ENCODE results near the gene PAX4. TPM values are rescaled to one million over a fixed set of nuclear protein-coding genes. Genes with fewer than 3 reads are reported as not detected.

The PAX4 gene
- polyA plus RNA-seq, 1 experiment, result not detected

- CTCF ChIA-PET, result interaction anchor here (2.1 kb wide), 1 partner anchor 64 kb away, joined by 5 read pairs; the partner anchor contains the start of gene ARF5
- H3K4me3 ChIP-seq (ENCODE audit: low read depth, low read length), result peak overlapping the region; percentile 78
- no peaks in the 10 kb centered on the region for H3K36me3 ChIP-seq (ENCODE audit: control insufficient read depth, insufficient read depth, low read length)
- H3K27me3 ChIP-seq (ENCODE audit: control insufficient read depth, insufficient read depth, low read length), result no peaks in the 10 kb centered on the region
- TF ChIP-seq CTCF (IDR thresholded peaks at IDR 0.05; ENCODE audit: insufficient read depth, low read depth, low read length), result no peak
- POLR2A ChIA-PET, result no interaction called here
- no peak for DNase-seq (ENCODE audit: low read depth)
Measured at GRCh38 chr7:127652333-127653248, 34.6 kb upstream of the PAX4 start.

- DNase-seq (ENCODE audit: low read depth), result peak; percentile 95
- no peaks in the 10 kb centered on the region for H3K36me3 ChIP-seq (ENCODE audit: control insufficient read depth, insufficient read depth, low read length)
- CTCF ChIA-PET, result interaction anchor here (1.2 kb wide), 1 partner anchor 53 kb away, joined by 3 read pairs; no protein-coding TSS in a partner anchor
- H3K27me3 ChIP-seq (ENCODE audit: control insufficient read depth, insufficient read depth, low read length), result no peaks in the 10 kb centered on the region
- TF ChIP-seq CTCF (IDR thresholded peaks at IDR 0.05; ENCODE audit: insufficient read depth, low read depth, low read length), result no peak
- peak within 1 kb of the TSS; percentile 78 for H3K4me3 ChIP-seq (ENCODE audit: low read depth, low read length)
- POLR2A ChIA-PET, result interaction anchor here (0.6 kb wide), 1 partner anchor 69 kb away, joined by 6 read pairs; no protein-coding TSS in a partner anchor
Measured at GRCh38 chr7:127651556-127652332, 33.8 kb upstream of the PAX4 start, which contains the start of gene SND1. SND1 (plus strand) TSS chr7:127652194; CDS start chr7:127652374, 180 bp downstream.

DNA sequence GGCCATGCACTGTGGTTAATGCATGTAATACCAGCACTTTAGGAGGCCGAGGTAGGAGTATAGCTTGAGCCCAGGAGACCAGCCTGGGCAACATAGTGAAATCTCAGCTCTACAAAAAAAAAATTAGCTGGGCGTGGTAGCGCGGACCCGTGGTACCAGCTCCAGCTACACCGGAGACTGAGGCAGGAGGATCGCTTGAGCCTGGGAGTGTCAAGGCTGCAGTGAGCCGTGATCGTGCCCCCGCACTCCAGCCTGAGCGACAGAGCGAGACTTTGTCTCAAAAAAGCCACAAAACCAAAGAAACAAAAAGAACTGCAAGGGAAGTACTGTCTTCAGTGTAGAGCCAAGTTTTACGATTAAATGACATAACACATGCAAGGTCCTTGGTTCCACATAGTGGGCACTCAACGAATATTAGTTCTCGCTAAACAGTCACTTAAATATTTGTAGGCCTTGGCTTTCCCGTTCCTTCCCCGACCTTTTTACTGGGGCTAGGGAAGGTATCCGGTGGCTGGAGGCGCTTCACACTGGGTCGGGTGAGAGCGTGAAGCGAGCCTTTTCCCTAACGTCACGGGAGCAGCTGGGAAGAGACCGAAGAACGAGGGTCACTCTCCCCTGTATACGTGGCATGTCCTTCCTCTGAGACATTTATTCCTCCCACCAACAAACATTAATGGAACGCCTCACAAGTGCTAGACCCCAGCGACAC lies 33.1 kb upstream of the PAX4 start:
- Histone ChIP-seq H3K36me3 (ENCODE audit: control insufficient read depth, insufficient read depth, low read length) (no peaks in the 10 kb centered on the region), H3K4me3 (ENCODE audit: low read depth, low read length) (peak overlapping the region; percentile 78), H3K27me3 (ENCODE audit: control insufficient read depth, insufficient read depth, low read length) (no peaks in the 10 kb centered on the region)
- no peak for DNase-seq (ENCODE audit: low read depth)
- no peak for TF ChIP-seq CTCF (IDR thresholded peaks at IDR 0.05; ENCODE audit: insufficient read depth, low read depth, low read length)
- ChIA-PET POLR2A (interaction anchor here (0.6 kb wide), 1 partner anchor 68 kb away, joined by 6 read pairs; no protein-coding TSS in a partner anchor), CTCF (interaction anchor here (1.2 kb wide), 1 partner anchor 54 kb away, joined by 3 read pairs; no protein-coding TSS in a partner anchor)

DNA sequence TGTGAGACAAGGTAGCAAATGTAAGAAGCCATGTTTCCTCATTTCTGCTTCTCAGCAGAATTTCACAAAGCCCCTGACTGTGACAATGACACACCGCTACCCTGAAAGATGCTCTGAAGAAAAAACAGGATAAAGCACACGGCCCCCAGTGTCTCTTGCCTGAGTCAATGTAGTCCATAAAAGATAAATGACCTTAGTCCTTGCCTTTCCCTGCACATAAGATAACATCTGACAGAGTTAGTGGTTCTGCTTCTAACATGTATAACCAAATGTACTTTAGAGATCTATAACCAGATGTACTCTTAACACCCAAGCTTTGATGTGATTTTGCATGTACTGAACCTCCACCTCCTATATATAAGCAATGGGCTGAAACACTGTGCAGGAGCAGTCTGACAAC lies 31.0 kb upstream of the PAX4 start:
- Histone ChIP-seq H3K27me3 (ENCODE audit: control insufficient read depth, insufficient read depth, low read length) (no peaks in the 10 kb centered on the region), H3K36me3 (ENCODE audit: control insufficient read depth, insufficient read depth, low read length) (no peaks in the 10 kb centered on the region), H3K4me3 (ENCODE audit: low read depth, low read length) (no peak overlapping the region)
- CTCF ChIA-PET, result no interaction called here
- POLR2A ChIA-PET, result no interaction called here
- no peak for DNase-seq (ENCODE audit: low read depth)
- TF ChIP-seq CTCF (IDR thresholded peaks at IDR 0.05; ENCODE audit: insufficient read depth, low read depth, low read length), result no peak
